Hepatocyte (in vitro differentiated cells): Measurements from ENCODE around the gene REPS2. TPM values are rescaled to one million over a fixed set of nuclear protein-coding genes. Genes with fewer than 3 reads are reported as not detected.

Experiments
- DNase-seq: peaks from one replicate; pipeline ENCODE4 v3.0.0-alpha.2; 2016; ENCODE audit warnings: low spot score
- H2AFZ ChIP-seq: fragments of 200-600 bp; sonication (generic); 2 replicates; pipeline ENCODE4 v1.6.0; 2016; ENCODE audit warnings: antibody characterized with exemption, mild to moderate bottlenecking
- H3K27ac ChIP-seq: fragments of 200-600 bp; sonication (generic); 2 replicates; pipeline ENCODE4 v1.5.1; 2016; ENCODE audit warnings: mild to moderate bottlenecking
- H3K27me3 ChIP-seq: fragments of 200-600 bp; sonication (generic); 2 replicates; pipeline ENCODE4 v1.6.1; 2016
- H3K36me3 ChIP-seq: fragments of 200-600 bp; sonication (generic); replicated peaks from 2 replicates; pipeline ENCODE4 v1.5.1; 2016; ENCODE audit warnings: low read depth; ENCODE audit not compliant: insufficient read depth
- H3K4me1 ChIP-seq: fragments of 200-600 bp; sonication (generic); 2 replicates; pipeline ENCODE4 v1.5.1; 2016; ENCODE audit warnings: mild to moderate bottlenecking, moderate library complexity; ENCODE audit not compliant: insufficient read depth
- H3K4me2 ChIP-seq: fragments of 200-600 bp; sonication (generic); 2 replicates; pipeline ENCODE4 v1.6.0; 2016
- H3K4me3 ChIP-seq: fragments of 200-600 bp; sonication (generic); 2 replicates; pipeline ENCODE4 v1.5.1; 2016; ENCODE audit warnings: mild to moderate bottlenecking
- H3K79me2 ChIP-seq: fragments of 200-600 bp; sonication (generic); 2 replicates; pipeline ENCODE4 v1.6.0; 2017; ENCODE audit warnings: mild to moderate bottlenecking
- H3K9me2 ChIP-seq: fragments of 200-600 bp; sonication (generic); replicated peaks from 2 replicates; pipeline ENCODE4 v1.6.0; 2017; ENCODE audit warnings: mild to moderate bottlenecking; ENCODE audit not compliant: insufficient read depth
- H3K9me3 ChIP-seq: fragments of 200-600 bp; sonication (generic); 2 replicates; pipeline ENCODE4 v1.5.1; 2016; ENCODE audit warnings: low read depth, mild to moderate bottlenecking
- H4K20me1 ChIP-seq: fragments of 200-600 bp; sonication (generic); 2 replicates; pipeline ENCODE4 v1.6.0; 2016; ENCODE audit warnings: mild to moderate bottlenecking; ENCODE audit not compliant: insufficient read depth, poor library complexity, severe bottlenecking
- CTCF ChIP-seq: fragments of 200-600 bp; sonication (generic); IDR thresholded peaks from 2 replicates; pipeline ENCODE4 v1.5.1; 2016; ENCODE audit warnings: antibody characterized with exemption, mild to moderate bottlenecking; ENCODE audit not compliant: poor library complexity
- EZH2 ChIP-seq: fragments of 200-600 bp; sonication (generic); IDR thresholded peaks from 2 replicates; pipeline ENCODE4 v1.6.1; 2016; ENCODE audit warnings: antibody characterized with exemption, mild to moderate bottlenecking, borderline replicate concordance
- EZH2phosphoT487 ChIP-seq: fragments of 200-600 bp; sonication (generic); IDR thresholded peaks from one replicate; pipeline ENCODE4 v1.6.1; 2018; ENCODE audit warnings: antibody characterized with exemption, mild to moderate bottlenecking, low read depth, moderate library complexity; ENCODE audit not compliant: unreplicated experiment, severe bottlenecking
- WGBS: methylation state at CpG from one replicate; pipeline ENCODE4 v1.1.6; 2016; ENCODE audit warnings: low lambda C conversion rate; ENCODE audit errors: missing lambda C conversion rate; 5-methylcytosine and 5-hydroxymethylcytosine counted together
- polyA plus RNA-seq: library from polyadenylated mRNA; unstranded; fragments of >200 nt; fragmentation: Nextera tagmentation; extraction: Ambion mirVana; gene quantifications from 2 replicates; pipeline ENCODE4 v1.2.1, GENCODE V29; 2016
- total RNA-seq: library from RNA; depleted of rRNA; stranded (reverse); fragments of >200 nt; gene quantifications from 2 replicates; pipeline ENCODE4 v1.2.3, GENCODE V29; 2014

REPS2 gene
- total and polyA plus RNA-seq, 2 experiments from 2014 or later = 3.4 to 5.0 TPM

DNA sequence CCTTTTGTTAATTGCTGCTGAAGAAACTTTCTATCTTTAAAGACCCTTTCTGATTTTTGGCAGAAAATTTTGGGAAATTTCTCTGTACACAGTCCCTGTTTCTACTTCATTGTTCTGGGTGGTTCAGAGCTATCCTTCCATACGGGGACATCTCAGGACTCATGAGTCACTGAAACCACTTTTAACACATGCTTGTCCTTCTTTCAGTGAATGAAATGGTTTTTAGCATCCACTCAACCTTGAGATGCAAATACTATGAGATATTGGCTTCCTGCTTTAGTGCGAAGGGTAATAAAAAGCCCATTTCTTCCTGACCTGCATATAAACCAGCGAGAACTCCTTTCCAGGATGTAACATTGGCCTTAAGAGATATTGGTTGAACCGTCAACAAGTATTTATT, 158.0 kb downstream of the REPS2 start:
- TF ChIP-seq EZH2 (no peak), EZH2phosphoT487 (no peak), CTCF (no peak)
- no peaks in the 10 kb centered on the region for H4K20me1 ChIP-seq
- H3K27me3 ChIP-seq = no peaks in the 10 kb centered on the region
- H3K4me1 ChIP-seq = no peaks in the 10 kb centered on the region
- no peaks in the 10 kb centered on the region for H3K79me2 ChIP-seq
- no peaks in the 10 kb centered on the region for H3K36me3 ChIP-seq
- H3K4me3 ChIP-seq = no peak overlapping the region
- H2AFZ ChIP-seq = no peak overlapping the region
- WGBS = 62% methylated on average over 4 of the region's 4 CpGs
- H3K27ac ChIP-seq = no peak overlapping the region
- H3K9me3 ChIP-seq = no peaks in the 10 kb centered on the region
- H3K9me2 ChIP-seq = no peaks in the 10 kb centered on the region
- DNase-seq = no peak
- H3K4me2 ChIP-seq = no peak overlapping the region

GRCh38 chrX:17120816-17121215, 174.4 kb downstream of the REPS2 start:
- Histone ChIP-seq H3K36me3 (no peaks in the 10 kb centered on the region), H2AFZ (no peak overlapping the region), H3K9me2 (no peaks in the 10 kb centered on the region), H3K4me2 (no peak overlapping the region), H3K27me3 (no peaks in the 10 kb centered on the region), H3K4me3 (no peak overlapping the region), H3K79me2 (no peaks in the 10 kb centered on the region), H4K20me1 (no peaks in the 10 kb centered on the region), H3K9me3 (no peaks in the 10 kb centered on the region), H3K27ac (no peak overlapping the region), H3K4me1 (no peaks in the 10 kb centered on the region)
- WGBS = 74% methylated on average over 6 of the region's 6 CpGs
- no peak for DNase-seq
- TF ChIP-seq EZH2 (no peak), EZH2phosphoT487 (no peak), CTCF (no peak)

- TF ChIP-seq EZH2 (no peak), CTCF (no peak), EZH2phosphoT487 (no peak)
- 65% methylated on average over 2 of the region's 2 CpGs for WGBS
- no peak for DNase-seq
Observed at GRCh38 chrX:17154001-17154400, 207.5 kb downstream of the REPS2 start.

GRCh38 chrX:17160975-17161374, 214.5 kb downstream of the REPS2 start:
- 94% methylated on average over 1 of the region's 1 CpG for WGBS
- no peaks in the 10 kb centered on the region for H3K9me3 ChIP-seq
- H4K20me1 ChIP-seq = no peaks in the 10 kb centered on the region
- no peak overlapping the region for H3K27ac ChIP-seq
- H3K4me2 ChIP-seq = no peak overlapping the region
- H3K27me3 ChIP-seq = no peaks in the 10 kb centered on the region
- H3K4me3 ChIP-seq = no peak overlapping the region
- no peak for DNase-seq
- no peaks in the 10 kb centered on the region for H3K9me2 ChIP-seq
- H2AFZ ChIP-seq = no peak overlapping the region
- H3K79me2 ChIP-seq = no peaks in the 10 kb centered on the region
- no peaks in the 10 kb centered on the region for H3K4me1 ChIP-seq
- no peaks in the 10 kb centered on the region for H3K36me3 ChIP-seq
- TF ChIP-seq CTCF = no peak
- no peak for TF ChIP-seq EZH2phosphoT487
- TF ChIP-seq EZH2 = no peak

More at GRCh38 chrX:17154001-17154400, 207.5 kb downstream of the REPS2 start:
- Histone ChIP-seq H2AFZ (no peak overlapping the region), H3K79me2 (no peaks in the 10 kb centered on the region), H4K20me1 (no peaks in the 10 kb centered on the region), H3K27me3 (no peaks in the 10 kb centered on the region), H3K4me1 (no peaks in the 10 kb centered on the region), H3K9me3 (no peaks in the 10 kb centered on the region), H3K36me3 (no peaks in the 10 kb centered on the region), H3K4me3 (no peak overlapping the region), H3K4me2 (no peak overlapping the region), H3K27ac (no peak overlapping the region), H3K9me2 (no peaks in the 10 kb centered on the region)
